Measurements from ENCODE around the gene KRTAP5-10. TPM values are rescaled to one million over a fixed set of nuclear protein-coding genes. Genes with fewer than 3 reads are reported as not detected.
A peak's percentile ranks its signal among the peaks of the same experiment; 100 is the strongest.
"Not testable (repeated sequence)": the region's sequence is repeated elsewhere in the genome, so short reads cannot be mapped to it uniquely, and the experiment has no call there.

Gene KRTAP5-10
- total and polyA plus RNA-seq, 12 donors, result not detected

DNA sequence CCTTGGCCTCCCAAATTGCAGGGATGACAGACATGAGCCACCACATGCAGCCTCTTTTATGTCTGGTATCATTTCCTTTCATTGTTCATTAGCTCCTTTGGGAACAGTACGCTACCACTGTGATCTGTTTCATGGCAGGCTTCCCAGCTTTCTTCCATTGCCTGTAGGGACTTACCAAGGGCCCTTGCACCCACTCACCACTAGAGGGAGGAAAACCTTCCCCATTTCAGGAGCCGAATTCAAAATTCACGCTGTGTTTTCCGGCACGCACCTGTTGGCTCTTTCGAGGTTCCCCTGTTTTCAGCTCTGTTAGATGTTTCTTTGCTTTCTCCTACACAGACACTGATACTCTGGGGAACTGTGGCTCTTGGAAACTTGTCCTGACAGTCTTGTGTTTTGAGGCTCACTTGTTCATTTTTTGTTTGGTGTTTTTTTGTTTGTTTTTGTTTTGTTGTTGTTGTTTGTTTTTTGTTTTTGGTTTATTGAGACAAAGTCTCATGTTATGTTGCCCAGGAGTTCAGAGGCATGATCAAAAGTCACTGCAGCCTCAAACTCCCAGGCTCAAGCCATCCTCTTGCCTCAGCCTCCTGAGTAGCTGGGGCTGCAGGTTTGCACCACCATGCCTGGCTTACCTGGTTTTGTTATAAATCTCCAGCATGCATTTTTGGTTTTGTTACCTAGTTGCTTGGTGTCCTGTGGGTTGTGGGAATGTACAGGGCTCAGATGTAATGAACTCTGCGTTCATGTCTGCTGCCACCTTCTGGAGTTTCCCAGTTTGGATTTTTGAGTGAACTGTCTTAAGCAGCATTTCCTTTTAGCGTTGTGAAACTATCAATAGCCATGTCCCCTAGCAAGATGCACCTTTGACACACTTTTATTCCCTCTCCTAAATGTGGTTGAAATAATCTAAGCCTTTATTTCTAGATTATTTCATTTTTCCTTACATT, 15.0 kb downstream of the KRTAP5-10 start:
- WGBS, 2 donors, result 6% methylated on average over 8 of the region's 8 CpGs
- intact Hi-C loops (cut with DNase I), result no loop called here
- peak in 1 of 2 donors; percentile 77 for DNase-seq
- H3K27ac ChIP-seq, result no peak overlapping the region
- no peaks in the 10 kb centered on the region for H3K36me3 ChIP-seq
- peak; percentile 62 to 91 (median 88) for ATAC-seq
- H3K4me3 ChIP-seq, result no peak overlapping the region
- H3K27me3 ChIP-seq, result peaks cover 0 to 50% (median 16%) of the 10 kb centered on the region in 7 donors
- no peaks in the 10 kb centered on the region for H3K9me3 ChIP-seq
- peaks cover 0 to 6% (median 0%) of the 10 kb centered on the region in 9 donors for H3K4me1 ChIP-seq
- TF ChIP-seq, protein P1, sequence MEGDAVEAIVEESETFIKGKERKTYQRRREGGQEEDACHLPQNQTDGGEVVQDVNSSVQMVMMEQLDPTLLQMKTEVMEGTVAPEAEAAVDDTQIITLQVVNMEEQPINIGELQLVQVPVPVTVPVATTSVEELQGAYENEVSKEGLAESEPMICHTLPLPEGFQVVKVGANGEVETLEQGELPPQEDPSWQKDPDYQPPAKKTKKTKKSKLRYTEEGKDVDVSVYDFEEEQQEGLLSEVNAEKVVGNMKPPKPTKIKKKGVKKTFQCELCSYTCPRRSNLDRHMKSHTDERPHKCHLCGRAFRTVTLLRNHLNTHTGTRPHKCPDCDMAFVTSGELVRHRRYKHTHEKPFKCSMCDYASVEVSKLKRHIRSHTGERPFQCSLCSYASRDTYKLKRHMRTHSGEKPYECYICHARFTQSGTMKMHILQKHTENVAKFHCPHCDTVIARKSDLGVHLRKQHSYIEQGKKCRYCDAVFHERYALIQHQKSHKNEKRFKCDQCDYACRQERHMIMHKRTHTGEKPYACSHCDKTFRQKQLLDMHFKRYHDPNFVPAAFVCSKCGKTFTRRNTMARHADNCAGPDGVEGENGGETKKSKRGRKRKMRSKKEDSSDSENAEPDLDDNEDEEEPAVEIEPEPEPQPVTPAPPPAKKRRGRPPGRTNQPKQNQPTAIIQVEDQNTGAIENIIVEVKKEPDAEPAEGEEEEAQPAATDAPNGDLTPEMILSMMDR (IDR thresholded peaks at IDR 0.05), result peak; percentile 68 to 87 (median 79)

DNA sequence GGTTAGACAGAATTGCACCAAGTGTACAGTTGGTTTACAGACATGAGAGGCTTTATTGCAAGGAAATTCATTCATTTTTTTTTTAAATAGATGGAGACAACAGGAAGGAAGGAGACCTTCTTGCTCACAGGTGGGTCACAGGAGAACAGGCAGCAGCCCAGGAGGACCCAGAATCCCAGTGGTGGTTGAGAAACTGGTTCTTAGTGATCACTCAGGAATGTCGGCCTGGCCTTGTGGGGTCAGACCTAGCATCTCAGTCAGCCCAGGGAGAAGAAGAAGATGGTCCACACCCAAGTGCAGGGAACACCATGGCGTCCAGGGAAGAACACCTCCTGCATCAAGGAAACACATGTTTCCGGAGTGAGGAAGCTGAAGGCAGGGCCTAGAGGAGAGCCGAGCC, 16.5 kb downstream of the KRTAP5-10 start:
- ATAC-seq (peak in 2 of 8 donors; percentile 15 to 28), DNase-seq (no peak)
- H3K27ac ChIP-seq, result no peak overlapping the region
- TF ChIP-seq, protein P1 (IDR thresholded peaks at IDR 0.05), result no peak
- WGBS, 2 donors, result 65 to 66% methylated on average over 4 of the region's 4 CpGs
- no peaks in the 10 kb centered on the region for H3K36me3 ChIP-seq
- no peak overlapping the region for H3K4me3 ChIP-seq
- intact Hi-C loops (cut with DNase I), result no loop called here
- no peaks in the 10 kb centered on the region for H3K9me3 ChIP-seq
- H3K27me3 ChIP-seq, result peaks cover 0 to 50% (median 18%) of the 10 kb centered on the region in 7 donors
- H3K4me1 ChIP-seq, result peaks cover 0 to 6% (median 0%) of the 10 kb centered on the region in 9 donors

DNA sequence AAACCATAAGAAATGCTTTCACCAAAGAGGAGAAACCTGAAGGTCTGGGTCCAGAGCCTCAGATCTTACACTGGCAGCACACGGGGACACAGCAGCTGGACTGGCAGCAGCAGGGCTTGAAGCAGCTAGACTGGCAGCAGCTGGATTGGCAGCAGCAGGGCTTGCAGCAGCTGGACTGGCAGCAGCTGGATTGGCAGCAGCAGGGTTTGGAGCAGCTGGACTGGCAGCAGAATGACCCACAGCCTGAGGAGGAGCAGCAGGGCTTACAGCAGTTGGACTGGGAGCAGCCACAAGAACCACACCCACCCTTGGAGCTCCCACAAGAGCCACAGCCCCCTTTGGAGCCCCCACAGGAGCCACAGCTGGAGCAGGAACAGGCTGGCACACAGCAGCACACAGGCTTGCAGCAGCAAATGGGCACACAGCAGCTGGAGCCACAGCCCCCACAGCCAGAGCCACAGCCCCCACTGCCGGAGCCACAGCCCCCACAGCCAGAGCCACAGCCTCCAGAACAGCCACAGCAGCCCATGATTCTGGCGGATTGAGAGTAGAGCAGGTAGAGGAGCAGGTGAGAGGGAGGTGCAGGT, 17.0 kb downstream of the KRTAP5-10 start, which contains the start of gene KRTAP5-11:
Gene KRTAP5-11, minus strand, starts transcription at position 567 of the 587 bp plus-strand sequence. Its CDS starts 38 bp downstream, at position 529.
- H3K27me3 ChIP-seq, result peaks cover 0 to 50% (median 17%) of the 10 kb centered on the region in 7 donors

DNA sequence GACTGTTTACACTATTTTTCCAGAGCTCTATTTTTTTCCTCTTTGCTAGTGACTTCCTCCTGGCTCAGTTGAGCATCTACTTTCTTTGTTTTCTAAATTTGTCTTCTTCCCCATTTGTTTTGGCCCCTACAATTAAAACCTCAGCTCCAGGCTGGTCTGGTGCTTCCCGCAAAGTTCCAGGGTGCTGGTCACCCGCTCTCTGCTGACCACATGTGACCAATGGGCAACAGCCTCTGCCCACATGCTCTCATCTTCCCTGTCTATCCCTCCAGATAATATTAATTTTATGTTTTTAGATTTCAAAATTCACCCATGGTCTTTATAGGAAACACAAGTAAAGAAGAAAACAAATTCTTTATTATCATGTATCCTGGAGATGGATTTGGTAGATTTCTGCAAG, 17.6 kb downstream of the KRTAP5-10 start:
- intact Hi-C loops (cut with DNase I); H3K9me3 ChIP-seq; H3K36me3 ChIP-seq; ATAC-seq; H3K27ac ChIP-seq; H3K4me1 ChIP-seq; H3K4me3 ChIP-seq; DNase-seq: not testable (repeated sequence)
- H3K27me3 ChIP-seq, result peaks cover 0 to 47% (median 12%) of the 10 kb centered on the region in 7 donors
- 85 to 87% methylated on average over 2 of the region's 2 CpGs for WGBS, 2 donors

More for the DNA sequence above, 17.0 kb downstream of the KRTAP5-10 start, which contains the start of gene KRTAP5-11:
- no peaks in the 10 kb centered on the region for H3K36me3 ChIP-seq
- intact Hi-C loops (cut with DNase I), result no loop called here
- no peak within 1 kb of the TSS for H3K27ac ChIP-seq
- ATAC-seq (no peak), DNase-seq (no peak)
- H3K4me3 ChIP-seq, result no peak within 1 kb of the TSS
- no peaks in the 10 kb centered on the region for H3K9me3 ChIP-seq
- H3K4me1 ChIP-seq, result peaks cover 0 to 6% (median 0%) of the 10 kb centered on the region in 9 donors
- TF ChIP-seq, protein P1 (IDR thresholded peaks at IDR 0.05), result no peak
- 68 to 76% methylated on average over 3 of the region's 3 CpGs for WGBS, 2 donors

DNA sequence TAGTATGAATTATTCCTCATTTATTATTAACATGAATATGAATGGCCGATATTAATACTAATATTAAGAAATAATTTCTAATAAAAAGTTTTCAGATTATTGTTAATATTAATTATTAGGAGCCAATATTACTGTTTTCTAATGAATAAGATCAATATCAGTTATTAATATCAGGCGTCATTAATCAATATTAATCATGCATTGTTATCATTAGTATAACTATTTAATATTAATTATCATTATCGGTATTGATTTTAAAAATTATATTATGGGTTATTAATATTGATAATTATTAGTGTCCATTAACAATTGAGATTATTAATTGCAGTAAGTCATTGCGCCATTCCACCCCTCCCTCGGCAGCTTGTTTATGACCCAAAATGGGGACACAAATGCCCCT, 20.3 kb downstream of the KRTAP5-10 start:
- intact Hi-C loops (cut with DNase I); H3K36me3 ChIP-seq; DNase-seq; H3K4me3 ChIP-seq; H3K9me3 ChIP-seq; H3K27ac ChIP-seq; H3K4me1 ChIP-seq; ATAC-seq: not testable (repeated sequence)
- WGBS, 2 donors, result 78 to 89% methylated on average over 5 of the region's 5 CpGs
- peaks cover 0 to 44% (median 12%) of the 10 kb centered on the region in 7 donors for H3K27me3 ChIP-seq

DNA sequence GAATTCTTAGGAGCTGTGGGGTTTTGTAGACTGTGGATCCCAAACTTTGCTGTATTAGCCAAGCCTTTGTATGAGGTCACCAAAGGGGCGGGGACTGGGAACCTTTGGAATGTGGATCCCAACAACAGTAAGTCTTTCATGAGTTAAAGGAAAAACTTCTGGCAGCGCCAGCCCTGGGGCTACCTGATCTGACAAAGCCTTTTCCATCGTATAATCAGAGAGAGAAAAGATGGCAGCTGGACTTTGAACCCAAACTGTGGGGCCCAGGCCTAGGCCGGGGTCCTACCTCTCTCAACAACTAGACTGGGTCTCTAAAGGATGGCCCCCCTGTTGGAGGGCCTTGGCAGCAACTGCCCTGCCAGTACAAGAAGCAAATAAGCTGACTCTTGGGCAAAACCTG, 23.0 kb downstream of the KRTAP5-10 start:
- intact Hi-C loops (cut with DNase I); H3K9me3 ChIP-seq; H3K4me1 ChIP-seq; ATAC-seq; DNase-seq; H3K4me3 ChIP-seq; H3K36me3 ChIP-seq; H3K27ac ChIP-seq: not testable (repeated sequence)
- peaks cover 0 to 36% (median 12%) of the 10 kb centered on the region in 7 donors for H3K27me3 ChIP-seq
- 51 to 61% methylated on average over 4 of the region's 4 CpGs for WGBS, 2 donors

DNA sequence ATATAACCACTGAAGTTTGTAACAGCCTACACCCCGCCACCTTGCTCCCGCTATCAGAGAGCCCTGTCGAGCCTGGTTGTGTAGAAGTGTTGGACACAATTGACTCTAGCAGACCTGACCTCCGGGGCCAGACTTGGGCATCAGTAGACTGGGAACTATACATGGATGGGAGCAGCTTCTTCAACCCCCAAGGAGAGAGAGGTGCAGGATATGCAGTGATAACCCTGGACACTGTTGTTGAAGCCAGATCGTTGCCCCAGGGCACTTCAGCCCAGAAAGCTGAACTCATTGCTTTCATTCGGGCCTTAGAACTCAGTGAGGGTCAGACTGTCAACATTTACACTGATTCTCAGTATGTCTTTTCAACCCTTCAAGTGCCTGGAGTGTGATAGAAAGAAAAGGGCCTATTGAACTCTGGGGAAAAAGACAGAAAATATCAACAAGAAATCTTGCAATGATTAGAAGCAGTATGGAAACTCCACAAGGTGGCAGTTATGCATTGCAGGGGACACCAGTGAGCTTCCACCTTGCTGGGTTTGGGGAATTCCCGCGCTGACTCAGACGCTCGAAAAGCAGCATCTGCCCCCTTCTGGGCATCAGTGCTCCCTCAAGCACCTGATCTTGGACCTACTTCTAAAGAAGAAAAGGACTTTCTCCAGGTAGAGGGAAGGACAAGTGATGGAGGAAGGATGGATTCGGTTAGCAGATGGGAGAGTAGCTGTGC, 23.6 kb downstream of the KRTAP5-10 start:
- intact Hi-C loops (cut with DNase I); H3K36me3 ChIP-seq; ATAC-seq; H3K4me1 ChIP-seq; DNase-seq; H3K9me3 ChIP-seq; H3K4me3 ChIP-seq; H3K27ac ChIP-seq: not testable (repeated sequence)
- H3K27me3 ChIP-seq, result peaks cover 0 to 29% (median 12%) of the 10 kb centered on the region in 7 donors
- WGBS, 2 donors, result 54 to 60% methylated on average over 11 of the region's 11 CpGs
